NCI-H69 (cell line): ENCODE measurements around the gene DRC1.
A peak's percentile ranks its signal among the peaks of the same experiment; 100 is the strongest.
"Not testable (repeated sequence)": the region's sequence is repeated elsewhere in the genome, so short reads cannot be mapped to it uniquely, and the experiment has no call there.

Source experiments
- DNase-seq: peaks from one replicate; lab custom pipeline; 2025; lab: John Stamatoyannopoulos, UW

Gene DRC1

GRCh38 chr2:26401739-26402541 lies at the start of gene DRC1:
DRC1 (plus strand) TSS chr2:26401920; CDS start chr2:26401990, 70 bp downstream.
- peak; percentile 79 for DNase-seq

- no peak for DNase-seq
Measured at GRCh38 chr2:26352892-26353291, 48.8 kb upstream of the DRC1 start.

- not testable (repeated sequence) for DNase-seq
Measured at GRCh38 chr2:26354469-26354868, 47.3 kb upstream of the DRC1 start.

- DNase-seq, result peak; percentile 9
Measured at GRCh38 chr2:26355038-26355995, 46.4 kb upstream of the DRC1 start.

- no peak for DNase-seq
Measured at GRCh38 chr2:26356111-26356510, 45.6 kb upstream of the DRC1 start.

GRCh38 chr2:26356771-26357170 lies 44.9 kb upstream of the DRC1 start:
- DNase-seq, result no peak

- no peak for DNase-seq
Measured at GRCh38 chr2:26359886-26360473, 41.7 kb upstream of the DRC1 start.

GRCh38 chr2:26363323-26363722 lies 38.4 kb upstream of the DRC1 start:
- no peak for DNase-seq

- DNase-seq, result no peak
Measured at GRCh38 chr2:26363958-26364357, 37.8 kb upstream of the DRC1 start.

GRCh38 chr2:26364669-26365068 lies 37.1 kb upstream of the DRC1 start:
- DNase-seq, result no peak

- DNase-seq, result no peak
Measured at GRCh38 chr2:26366957-26367356, 34.8 kb upstream of the DRC1 start.

- DNase-seq, result not testable (repeated sequence)
Measured at GRCh38 chr2:26369664-26370063, 32.1 kb upstream of the DRC1 start.

- not testable (repeated sequence) for DNase-seq
Measured at GRCh38 chr2:26370909-26371308, 30.8 kb upstream of the DRC1 start.

- no peak for DNase-seq
Measured at GRCh38 chr2:26376799-26377198, 24.9 kb upstream of the DRC1 start.

GRCh38 chr2:26380281-26380680 lies 21.4 kb upstream of the DRC1 start:
- no peak for DNase-seq

GRCh38 chr2:26382564-26382963 lies 19.2 kb upstream of the DRC1 start:
- no peak for DNase-seq

GRCh38 chr2:26384183-26384582 lies 17.5 kb upstream of the DRC1 start:
- no peak for DNase-seq

- no peak for DNase-seq
Measured at GRCh38 chr2:26384597-26384996, 17.1 kb upstream of the DRC1 start.

GRCh38 chr2:26387189-26387588 lies 14.5 kb upstream of the DRC1 start:
- no peak for DNase-seq

- no peak for DNase-seq
Measured at GRCh38 chr2:26394694-26395093, 7.0 kb upstream of the DRC1 start.

- no peak for DNase-seq
Measured at GRCh38 chr2:26395394-26395793, 6.3 kb upstream of the DRC1 start.

GRCh38 chr2:26396734-26397298 lies 4.9 kb upstream of the DRC1 start:
- no peak for DNase-seq
